GM19238 (cell line): Measurements from ENCODE around the gene DLG3.
"Not testable (repeated sequence)": the region's sequence is repeated elsewhere in the genome, so short reads cannot be mapped to it uniquely, and the experiment has no call there.

Experiments
- DNase-seq: peaks from one replicate; pipeline ENCODE4 v3.0.0; 2011; ENCODE audit warnings: low spot score; ENCODE audit not compliant: insufficient read length

DLG3 gene

DNA sequence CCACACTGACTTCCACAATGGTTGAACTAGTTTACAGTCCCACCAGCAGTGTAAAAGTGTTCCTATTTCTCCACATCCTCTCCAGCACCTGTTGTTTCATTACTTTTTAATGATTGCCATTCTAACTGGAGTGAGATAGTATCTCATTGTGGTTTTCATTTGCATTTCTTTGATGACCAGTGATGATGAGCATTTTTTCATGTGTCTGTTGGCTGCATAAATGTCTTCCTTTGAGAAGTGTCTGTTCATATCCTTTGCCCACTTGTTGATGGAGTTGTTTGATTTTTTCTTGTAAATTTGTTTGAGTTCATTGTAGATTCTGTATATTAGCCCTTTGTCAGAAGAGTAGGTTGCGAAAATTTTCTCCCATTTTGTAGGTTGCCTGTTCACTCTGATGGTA, 71.1 kb downstream of the DLG3 start:
- not testable (repeated sequence) for DNase-seq

DNA sequence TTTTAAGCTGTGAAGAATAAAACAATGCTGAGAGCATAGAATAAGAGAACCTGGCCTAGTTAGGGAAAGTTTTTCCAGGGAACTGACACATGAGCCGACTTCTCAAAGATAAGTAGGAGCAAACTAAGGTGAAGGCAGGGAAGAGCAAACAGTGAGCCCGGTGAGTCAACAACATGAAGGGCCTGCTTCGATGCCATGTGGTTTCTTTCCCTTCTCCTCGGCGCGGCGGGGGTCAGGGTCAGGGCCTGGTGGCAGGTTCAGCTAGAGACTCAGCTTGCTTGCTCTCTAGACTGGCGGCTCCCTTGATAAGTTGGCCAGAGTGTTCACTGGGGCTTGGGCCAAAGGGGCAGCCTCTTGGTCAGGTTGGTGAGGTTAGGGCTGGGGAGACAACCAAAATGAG, 81.1 kb downstream of the DLG3 start:
- DNase-seq = no peak

DNA sequence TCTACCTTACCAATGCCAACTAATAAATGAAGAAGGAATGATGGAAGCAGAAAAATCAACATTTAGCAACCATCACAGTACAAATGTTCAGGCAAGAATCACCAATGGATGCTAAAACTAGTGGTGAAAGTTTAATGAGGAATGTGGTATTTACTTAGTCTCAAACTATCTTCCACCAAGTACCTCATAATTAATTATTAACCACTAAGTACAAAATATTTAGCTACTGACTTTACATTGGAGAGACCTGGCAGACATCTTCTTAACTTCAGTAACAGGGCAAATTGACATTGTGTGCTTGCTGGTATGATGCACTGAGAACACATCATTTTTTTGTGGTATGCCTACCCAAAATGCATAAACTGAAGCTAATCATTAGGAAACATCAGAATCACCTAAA, 82.4 kb downstream of the DLG3 start:
- no peak for DNase-seq

DNA sequence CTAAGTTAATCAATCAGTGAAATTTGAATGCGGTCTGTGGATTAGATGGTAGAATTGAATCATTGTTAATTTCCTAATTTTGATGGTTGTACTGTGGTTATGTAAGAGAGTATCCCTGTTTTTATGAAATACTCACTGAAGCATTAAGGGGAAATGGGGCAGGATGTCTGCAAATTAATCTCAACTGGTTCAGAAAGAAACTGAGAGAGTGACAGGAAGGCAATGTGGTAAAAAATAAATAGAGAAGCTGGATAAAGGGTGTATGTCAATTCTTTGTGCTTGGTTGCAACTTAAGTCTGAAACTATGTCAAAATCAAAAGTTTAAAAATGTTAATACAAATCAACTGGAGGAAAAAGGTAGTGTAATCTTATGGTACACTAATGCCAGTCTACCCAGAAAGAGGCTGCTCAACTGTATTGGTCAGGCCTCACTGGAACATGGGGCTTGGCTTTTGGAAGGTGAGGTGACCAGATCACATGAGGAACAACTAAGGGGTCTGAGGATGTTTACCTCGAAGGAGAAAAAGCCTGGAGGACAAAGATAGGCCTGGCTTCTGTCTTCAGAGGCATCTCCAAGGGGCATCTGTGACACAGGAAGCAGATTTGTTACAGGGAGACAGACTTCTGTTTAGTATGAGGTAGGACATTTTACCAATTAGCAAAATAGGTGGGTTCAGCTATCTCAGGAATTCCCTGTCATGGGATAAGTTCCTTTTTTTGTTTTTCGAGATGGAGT, 83.1 kb downstream of the DLG3 start:
- no peak for DNase-seq

DNA sequence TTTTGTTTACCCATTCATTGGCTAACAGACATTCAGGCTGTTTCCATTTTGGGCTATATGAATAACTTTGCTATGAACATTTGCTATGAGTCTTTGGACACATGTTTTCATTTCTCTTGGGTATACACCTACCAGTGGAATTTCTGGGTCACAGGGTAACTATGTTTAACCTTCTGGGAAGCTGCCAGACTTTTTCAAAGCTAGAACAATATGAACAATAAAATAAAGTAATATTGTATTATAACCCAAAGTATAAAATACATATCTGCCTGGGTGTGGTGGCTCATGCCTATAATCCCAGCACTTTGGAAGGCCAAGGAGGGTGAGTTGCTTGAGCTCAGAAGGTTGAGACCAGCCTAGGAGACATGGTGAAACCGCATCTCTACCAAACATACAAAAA, 90.6 kb downstream of the DLG3 start:
- no peak for DNase-seq

DNA sequence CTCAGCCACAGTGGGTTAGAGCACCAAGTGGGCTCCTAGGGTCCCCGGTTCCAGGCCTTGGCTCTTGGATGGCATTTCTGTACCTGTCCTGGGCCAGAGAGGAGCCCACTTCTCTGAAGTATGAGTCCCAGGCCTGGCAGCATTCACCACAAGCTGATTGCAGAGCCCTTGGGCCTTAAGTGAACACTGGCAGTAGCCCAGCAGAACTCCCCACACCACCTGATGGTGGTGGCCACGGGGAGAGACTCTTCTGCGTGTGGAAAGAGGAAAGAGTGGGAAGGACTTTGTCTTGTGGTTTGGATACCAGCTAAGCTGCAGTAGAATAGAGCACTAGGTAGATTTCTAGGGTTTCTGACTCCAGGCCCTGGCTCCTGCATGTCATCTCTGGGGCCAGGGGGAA, 104.8 kb downstream of the DLG3 start:
- DNase-seq = no peak

DNA sequence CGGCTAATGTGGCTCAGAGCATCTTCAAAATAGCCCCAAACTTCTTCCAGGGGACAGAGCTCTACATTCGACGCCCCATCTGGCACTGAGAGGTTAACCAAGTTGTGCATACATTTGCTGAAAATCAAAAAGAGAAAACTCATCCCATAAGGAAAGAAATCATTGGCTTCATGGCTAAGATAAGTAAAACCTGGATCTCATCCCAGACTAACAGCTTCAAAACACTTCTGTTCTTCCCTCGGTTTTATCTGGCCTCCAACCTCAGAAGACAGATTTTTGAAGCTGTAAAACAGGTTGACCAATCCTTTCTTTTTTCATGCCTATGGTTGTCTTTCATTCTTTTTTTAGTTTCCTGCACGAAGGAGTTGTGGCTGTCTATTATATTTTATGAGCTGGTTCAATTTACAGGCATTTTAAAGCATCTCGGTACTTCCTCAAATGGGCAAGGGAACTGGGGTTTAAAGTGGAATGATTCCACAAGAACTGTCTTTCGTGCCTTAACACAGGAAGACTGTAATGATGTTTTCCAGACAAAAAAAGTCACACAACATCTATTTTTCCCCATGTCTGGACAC, 107.6 kb downstream of the DLG3 start:
- DNase-seq = no peak

DNA sequence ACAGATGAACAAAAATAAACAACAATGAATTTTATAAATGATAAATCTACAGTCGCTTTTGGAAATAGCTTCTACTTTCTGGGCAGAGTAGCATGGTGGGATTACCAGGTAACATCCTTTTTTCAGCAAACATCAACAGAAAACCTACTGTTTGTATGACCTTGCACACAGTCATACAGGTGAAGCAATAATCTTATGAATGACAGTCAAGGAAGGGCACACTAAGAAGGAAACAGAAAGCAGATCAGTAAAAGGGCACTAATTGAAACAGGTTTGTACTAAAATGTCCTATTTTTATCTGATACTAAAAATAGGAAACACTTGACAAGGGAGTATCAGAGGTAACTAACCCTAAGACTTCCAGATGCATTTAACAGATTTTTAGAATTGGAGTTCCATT, 108.9 kb downstream of the DLG3 start:
- DNase-seq = no peak

DNA sequence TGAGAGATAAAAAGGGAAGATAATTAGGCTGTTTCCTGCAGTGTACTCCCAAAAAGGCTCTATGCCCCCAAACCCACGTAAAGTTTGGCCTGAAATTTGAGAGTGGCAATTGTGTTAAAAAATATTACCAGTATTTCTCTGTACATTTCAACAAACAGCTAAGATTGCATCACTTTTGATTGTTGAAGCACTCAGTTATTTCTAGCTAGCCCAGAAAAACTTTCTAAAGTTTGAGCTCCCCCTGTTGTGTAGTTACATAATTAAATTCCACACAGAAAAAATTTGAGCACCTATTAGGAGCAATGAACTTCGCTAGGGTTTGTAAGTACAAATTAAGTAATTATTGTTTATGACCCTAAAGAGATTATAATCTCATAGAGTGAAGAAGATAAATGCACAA, 109.4 kb downstream of the DLG3 start:
- no peak for DNase-seq

DNA sequence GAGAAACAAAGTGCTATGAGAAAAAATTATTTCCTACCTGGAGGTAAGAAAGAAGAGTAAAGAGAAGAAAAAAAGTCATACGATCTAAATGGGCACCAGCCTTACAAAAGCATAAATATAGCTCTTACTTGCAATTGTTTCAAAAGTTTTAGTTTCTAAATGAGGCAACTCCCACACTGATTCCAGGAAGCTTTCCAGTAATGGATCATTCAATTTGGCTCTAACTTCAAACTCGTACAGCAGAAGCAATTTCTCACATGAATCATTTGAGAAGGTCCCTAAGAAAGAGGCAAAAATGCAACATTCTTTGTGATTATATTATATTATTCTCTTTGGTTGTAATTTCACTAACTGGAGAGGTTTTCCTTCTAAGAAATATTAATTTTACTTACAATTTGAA, 109.9 kb downstream of the DLG3 start:
- no peak for DNase-seq

DNA sequence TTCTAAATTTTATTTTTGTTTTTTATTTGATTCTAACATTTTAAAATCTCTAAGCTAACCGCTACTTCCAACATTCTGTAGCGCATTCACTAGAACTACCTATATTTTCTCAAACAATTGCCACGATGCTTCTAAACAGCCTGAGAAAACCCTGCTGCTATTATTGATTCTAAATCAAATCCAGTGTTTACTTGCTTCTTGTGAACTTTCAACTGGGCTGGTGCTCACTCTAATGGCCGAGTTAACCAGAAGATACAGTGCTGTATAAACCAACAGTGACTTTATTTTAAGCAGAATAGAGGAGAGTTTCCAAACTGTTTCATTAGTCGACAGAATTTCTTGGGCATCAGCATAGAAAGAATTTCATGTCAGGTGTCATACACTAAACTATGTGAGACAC, 110.3 kb downstream of the DLG3 start:
- no peak for DNase-seq
